ENCODE measurements around the gene NSUN2.

- TF ChIP-seq CTCF (IDR thresholded peaks at IDR 0.05) (no peak), POLR2AphosphoS5 (IDR thresholded peaks at IDR 0.05) (no peak)
Observed at GRCh38 chr5:6595405-6595804, 37.4 kb downstream of the NSUN2 start.

Data from esophagus muscularis mucosa (tissue), 3 donors.